Stimulated activated CD4-positive, alpha-beta T cell treated with anti-CD3 and anti-CD28 coated beads, Interleukin-4, amount 100 ng/mL, for 48 hours (primary cell): ENCODE data around the gene TLK1.
"Not testable (repeated sequence)": the region's sequence is repeated elsewhere in the genome, so short reads cannot be mapped to it uniquely, and the experiment has no call there.

ENCODE experiments used
- DNase-seq, 2 donors: peaks; one replicate each; pipeline ENCODE4 v3.0.0-alpha.2; 2020; ENCODE audit warnings: low read depth in 2 of 2

Gene TLK1

DNA sequence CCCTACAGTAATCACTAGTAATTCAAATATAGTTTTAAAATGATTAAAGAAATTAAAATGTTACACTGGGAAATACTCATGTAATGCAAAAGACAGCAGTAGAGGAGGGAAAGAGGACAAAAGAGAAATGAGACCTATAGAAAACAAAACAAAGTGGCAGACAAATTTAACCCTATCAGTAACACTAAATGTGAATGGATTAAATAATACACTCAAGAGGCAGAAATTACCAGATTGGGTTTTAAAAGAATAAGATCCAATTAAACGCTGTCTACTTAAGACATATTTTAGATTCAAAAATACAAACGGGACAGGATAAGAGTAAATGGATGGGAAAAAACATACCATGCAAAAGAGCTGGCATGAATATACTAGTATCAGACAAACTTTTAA is 17.0 kb downstream of the TLK1 start:
- no peak for DNase-seq

DNA sequence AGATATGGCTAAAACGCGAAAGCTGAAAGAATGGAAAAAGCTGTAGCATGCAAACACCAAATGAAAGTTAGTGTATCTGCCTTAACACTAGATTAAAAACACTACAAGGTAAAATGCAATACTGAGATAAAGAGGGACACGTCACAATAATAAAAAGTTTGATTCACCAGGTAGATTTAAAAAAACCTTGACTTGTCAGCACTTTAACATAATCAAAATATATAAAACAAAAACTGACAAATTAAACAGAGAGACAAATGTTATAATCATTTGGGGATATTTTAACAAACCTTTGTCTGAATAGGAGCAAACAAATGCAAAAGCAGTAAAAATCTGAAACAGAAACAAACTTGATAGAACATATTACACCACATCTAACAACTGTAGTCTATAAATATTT is 18.3 kb downstream of the TLK1 start:
- DNase-seq = no peak

DNA sequence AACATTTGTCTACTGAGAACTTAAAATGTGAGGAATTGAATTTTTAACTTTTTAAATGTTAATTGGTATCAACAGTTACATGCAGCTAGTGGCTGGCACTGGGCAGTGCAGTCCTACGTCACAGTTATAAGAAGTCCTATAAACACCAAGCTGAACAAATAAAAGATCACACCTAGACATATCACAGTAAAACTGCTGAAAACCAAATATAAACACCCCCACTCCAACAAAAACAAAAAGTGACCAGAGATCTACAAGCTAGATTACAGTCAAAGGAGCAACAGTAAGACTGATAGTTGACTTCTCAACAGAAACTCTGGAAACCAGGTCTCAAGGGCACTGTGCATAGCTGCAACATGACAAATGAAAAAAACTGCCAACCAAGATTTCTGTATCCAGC is 19.4 kb downstream of the TLK1 start:
- DNase-seq = no peak

- DNase-seq = no peak
Measured at GRCh38 chr2:171139860-171140259, 20.8 kb downstream of the TLK1 start.

DNA sequence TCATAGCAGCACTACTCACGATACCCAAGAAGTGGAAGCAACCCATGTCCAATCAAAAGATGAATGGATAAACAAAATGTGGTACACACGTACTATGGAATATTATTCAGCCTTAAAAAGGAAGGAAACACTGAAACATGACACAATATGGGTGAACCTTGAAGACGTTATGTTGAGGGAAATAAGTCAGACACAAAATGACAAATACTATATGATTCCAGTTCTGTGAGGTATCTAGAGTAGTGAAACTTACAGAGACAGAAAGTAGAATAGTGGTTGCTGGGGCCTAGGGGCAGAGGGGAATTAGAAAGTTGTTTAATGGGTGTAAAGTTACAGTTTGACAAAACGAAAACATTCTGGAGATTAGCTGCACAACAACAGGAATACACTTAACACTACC is 24.7 kb downstream of the TLK1 start:
- DNase-seq = no peak

DNA sequence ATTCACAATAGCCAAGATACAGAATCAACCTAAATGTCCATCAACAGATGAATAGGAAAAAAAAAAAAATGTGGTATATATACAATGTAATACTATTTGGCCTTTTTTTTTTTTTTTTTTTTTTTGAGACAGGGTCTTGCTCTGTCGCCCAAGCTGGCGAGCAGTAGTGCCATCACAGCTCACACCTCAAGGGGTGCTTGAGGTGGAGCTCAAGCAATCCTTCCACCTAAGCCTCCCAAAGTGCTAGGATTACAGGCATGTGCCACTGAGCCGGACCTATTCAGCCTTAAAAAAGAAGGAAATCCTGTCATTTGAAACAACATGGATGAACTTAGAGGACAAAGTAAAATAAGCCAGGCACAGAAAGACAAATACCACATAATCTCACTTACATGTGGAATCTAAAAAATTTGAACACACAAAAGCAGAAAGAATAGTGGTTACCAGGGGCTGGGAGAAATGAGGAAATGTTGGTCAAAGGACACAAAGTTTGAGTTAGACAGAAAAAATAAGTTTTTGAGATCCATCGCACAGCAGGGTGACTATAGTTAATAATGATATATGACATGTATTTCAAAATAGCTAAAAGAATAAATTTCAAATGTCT is 26.0 kb downstream of the TLK1 start:
- no peak for DNase-seq

DNA sequence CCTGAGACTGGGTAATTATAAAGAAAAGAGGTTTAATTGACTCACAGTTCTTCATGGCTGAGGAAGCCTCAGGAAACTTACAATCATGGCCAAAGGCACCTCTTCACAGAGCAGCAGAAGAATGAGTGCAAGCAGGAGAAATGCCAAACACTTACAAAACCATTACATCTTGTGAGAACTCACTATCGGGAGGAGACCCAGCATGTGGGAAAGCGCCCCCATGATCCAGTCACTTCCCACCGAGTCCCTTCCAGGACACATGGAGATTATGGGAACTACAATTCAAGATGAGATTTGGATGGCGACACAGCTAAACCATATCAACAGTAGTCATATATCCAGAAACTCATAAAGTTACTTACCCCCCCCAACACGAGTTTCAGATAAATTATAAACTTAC is 28.6 kb downstream of the TLK1 start:
- no peak for DNase-seq

DNA sequence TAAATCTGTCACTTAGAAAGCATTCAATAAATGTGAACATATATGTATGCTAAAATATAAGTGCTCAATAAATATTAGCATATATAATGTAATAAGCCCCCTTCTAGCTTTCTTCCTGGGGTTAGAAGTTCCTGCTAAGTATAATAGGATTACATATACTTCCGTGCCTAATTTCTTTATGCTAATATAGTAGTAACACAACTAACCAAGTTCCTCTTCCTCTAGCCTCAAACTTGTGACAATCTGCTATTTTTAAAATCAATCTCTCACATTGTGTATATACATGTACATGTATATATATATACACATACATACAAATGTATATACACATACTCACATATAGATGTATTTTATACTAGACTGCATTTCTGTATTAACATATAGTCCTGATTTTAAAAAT is 32.2 kb downstream of the TLK1 start:
- DNase-seq = no peak

DNA sequence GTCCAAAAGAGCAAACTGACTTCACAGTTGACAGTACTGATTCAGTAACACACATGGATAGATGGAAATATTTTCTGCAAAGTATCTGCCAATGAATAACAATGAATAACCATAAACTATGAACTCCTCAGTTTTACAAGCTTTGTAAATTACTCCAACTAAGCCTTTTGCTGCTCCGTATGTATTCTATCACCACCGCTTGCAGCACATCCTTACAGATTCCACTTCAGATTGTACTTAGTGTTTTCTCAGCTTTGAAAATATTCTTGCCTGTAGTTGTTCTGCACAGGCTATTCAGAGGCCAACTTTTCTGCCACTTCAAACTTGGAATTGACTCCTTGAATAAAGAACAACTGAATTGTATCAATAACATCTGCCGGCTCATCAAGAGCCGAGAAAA is 36.2 kb downstream of the TLK1 start:
- no peak for DNase-seq

- no peak for DNase-seq
Measured at GRCh38 chr2:171109571-171109970, 51.1 kb downstream of the TLK1 start.

DNA sequence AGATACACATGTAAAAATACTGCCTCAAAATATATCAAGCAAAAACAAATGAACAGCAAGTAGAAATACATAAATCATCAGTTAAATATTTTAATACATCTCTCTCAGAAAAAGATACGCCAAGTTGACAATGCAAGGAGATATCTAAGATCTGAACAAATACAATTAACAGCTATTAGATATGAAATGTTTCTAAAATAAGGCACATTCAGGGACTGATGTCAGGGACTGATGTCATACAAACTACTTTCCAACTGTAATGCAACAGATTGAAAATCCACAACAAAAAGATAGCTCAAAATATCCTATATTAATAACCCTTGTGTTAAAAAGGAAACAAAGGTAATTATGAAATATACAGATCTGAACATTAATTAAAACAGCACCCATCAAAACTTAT is 51.7 kb downstream of the TLK1 start:
- DNase-seq = no peak

DNA sequence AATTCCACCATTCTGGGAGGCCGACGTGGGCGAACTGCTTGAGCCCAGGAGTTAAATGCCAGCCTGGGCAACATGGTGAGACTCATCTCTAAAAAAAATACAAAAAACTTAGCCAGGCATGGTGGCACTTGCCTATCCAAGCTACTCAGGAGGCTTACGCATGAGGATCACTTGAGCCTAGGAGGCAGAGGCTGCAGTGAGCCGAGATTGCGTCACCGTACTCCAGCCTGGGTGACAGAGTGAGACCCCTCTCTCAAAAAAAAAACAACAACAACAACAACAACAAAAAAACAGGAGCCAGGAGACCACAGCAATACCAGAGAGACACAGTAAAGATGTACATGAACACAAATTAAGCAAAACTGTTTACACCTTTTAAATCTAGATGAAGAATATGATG is 52.9 kb downstream of the TLK1 start:
- no peak for DNase-seq

DNA sequence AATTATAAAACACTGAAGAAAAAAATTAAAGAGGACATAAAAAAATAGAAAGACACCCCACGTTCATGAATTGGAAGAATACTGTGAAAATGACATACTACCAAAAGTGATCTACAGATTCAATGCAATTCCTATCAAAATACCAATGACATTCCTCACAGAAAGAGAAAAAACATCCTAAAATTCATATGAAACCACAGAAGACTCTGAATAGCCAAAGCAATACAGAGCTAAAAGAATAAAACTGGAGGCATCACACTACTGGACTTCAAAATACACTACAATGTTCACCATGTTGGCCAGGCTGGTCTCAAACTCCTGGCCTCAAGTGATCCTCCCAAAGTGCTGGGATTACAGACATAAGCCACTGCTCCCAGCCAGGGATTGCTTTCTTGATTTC is 56.3 kb downstream of the TLK1 start:
- DNase-seq = no peak

DNA sequence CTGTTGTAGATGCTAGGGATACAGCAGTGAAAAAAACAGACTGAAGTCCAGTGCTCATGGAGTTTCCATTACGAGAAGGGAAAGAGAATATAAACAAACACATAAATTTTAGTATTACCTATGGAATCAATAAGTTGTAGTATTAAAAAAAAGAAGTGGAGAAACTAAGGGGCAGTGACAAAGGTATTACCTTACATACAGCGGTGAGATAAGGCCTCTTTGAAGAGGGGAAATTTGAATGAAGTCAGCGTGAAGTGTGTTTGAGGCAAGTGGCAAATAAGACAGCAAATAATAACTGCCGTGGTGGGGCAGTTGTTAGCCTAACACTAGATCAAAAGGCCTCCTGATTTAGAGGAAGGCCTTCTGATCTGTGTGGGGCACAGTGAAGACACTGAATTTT is 57.9 kb downstream of the TLK1 start:
- no peak for DNase-seq

- DNase-seq = no peak
Measured at GRCh38 chr2:171100370-171100769, 60.3 kb downstream of the TLK1 start.

DNA sequence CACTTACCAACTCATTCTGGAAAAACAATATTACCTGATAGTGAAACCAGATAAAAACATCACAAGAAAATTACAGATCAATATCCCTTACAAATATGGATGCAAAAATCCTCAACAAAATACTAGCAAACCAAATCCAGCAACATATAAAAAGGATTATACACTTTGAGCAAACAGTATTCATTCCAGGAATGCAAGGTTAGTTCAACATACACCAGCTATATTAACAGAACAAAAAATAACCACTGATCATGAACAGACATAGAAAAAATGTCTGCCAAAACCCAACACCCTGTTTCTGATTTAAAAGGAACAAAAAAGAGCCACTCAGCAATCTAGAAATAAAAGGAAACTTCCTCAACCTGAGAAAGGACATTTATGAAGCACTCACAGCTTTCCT is 62.1 kb downstream of the TLK1 start:
- DNase-seq = no peak

- no peak for DNase-seq
Measured at GRCh38 chr2:171095014-171095582, 65.6 kb downstream of the TLK1 start.

- DNase-seq = not testable (repeated sequence)
Measured at GRCh38 chr2:171091517-171091916, 69.2 kb downstream of the TLK1 start.

- DNase-seq = no peak
Measured at GRCh38 chr2:171089489-171089888, 71.2 kb downstream of the TLK1 start.

- no peak for DNase-seq
Measured at GRCh38 chr2:171088057-171088834, 72.4 kb downstream of the TLK1 start.

GRCh38 chr2:171087547-171087946 is 73.1 kb downstream of the TLK1 start:
- no peak for DNase-seq

GRCh38 chr2:171086352-171087290 is 74.1 kb downstream of the TLK1 start:
- DNase-seq = peak; percentile 20 to 36
